ENCODE measurements around the gene CENPP. TPM values are rescaled to one million over a fixed set of nuclear protein-coding genes. Genes with fewer than 3 reads are reported as not detected.
A peak's percentile ranks its signal among the peaks of the same experiment; 100 is the strongest.

Gene CENPP
- polyA plus RNA-seq, 1 donor: 8.8 TPM

GRCh38 chr9:92423612-92424011 lies 97.9 kb downstream of the CENPP start:
- no peak for DNase-seq

GRCh38 chr9:92424340-92424739 lies 98.6 kb downstream of the CENPP start, which contains the start of gene OMD:
Gene OMD, minus strand, starts transcription at chr9:92424471. Its CDS starts 6,913 bp downstream, at chr9:92417558.
- DNase-seq: no peak

DNA sequence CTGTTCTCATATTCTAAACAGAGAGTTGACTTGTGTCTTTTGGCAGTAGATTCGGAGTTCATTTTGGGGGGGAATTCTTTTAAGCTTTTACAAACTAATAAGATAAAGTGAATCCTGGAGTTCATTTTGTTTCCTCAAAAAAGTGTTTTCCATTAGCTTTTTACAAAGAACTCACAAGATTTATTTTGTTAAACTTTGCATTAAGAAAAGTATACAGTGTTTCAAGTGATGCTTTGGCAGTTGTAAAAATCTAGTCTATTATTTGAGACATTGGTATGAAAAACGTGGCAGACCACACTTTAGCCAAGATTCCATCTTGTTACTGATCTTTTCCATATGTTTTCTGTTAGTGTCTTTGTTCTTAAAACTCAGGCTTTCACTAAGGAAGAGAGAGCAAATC lies 99.7 kb downstream of the CENPP start:
- peak; percentile 75 for DNase-seq

- no peak for DNase-seq
Observed at GRCh38 chr9:92426501-92427145, 100.9 kb downstream of the CENPP start.

DNA sequence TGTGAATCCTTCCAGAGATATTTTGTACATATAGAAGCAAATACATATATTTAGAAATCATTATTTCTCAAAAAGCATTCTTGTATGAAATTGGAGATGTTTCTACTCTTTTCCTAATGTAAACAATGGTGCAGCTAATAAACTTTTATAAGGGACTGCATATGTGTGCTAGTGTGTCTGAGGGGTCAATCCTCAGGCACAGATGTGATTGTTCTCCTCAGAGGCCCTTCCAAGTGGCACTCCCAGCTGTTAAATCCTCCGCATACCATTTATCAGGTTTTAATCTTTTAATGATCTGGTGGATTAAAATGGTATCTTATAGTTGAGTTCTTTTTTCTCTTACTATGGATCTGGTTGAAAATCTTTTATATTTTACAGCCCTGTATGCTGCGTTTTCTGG lies 104.1 kb downstream of the CENPP start:
- no peak for DNase-seq

- peak; percentile 31 for DNase-seq
Observed at GRCh38 chr9:92432350-92432749, 106.6 kb downstream of the CENPP start.

DNA sequence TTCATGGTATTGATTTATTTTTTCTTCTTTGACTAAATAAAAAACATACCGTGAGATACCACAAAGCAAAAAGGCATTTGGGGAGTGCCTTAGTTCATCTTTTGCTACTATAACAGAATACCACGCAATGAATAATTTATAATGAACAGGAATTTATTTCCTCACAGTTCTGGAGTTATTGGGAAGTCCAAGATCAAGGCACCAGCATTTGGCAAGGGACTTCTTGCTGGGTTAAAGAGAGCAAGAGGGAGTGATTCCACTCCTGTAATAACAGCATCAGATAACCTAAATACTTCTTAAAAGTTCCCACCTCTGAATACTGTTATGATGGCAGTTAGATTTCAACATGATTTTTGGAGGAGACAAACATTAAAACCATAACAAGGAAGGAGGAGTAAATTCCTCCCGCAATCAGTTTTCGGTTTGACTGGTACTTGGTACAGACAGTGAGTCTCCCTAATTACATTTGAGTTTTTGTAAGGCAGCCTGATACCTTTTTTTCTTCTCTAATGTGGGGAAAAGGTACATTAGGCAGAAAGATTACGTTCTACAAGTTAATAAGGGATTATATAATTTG lies 107.3 kb downstream of the CENPP start:
- DNase-seq: no peak

DNA sequence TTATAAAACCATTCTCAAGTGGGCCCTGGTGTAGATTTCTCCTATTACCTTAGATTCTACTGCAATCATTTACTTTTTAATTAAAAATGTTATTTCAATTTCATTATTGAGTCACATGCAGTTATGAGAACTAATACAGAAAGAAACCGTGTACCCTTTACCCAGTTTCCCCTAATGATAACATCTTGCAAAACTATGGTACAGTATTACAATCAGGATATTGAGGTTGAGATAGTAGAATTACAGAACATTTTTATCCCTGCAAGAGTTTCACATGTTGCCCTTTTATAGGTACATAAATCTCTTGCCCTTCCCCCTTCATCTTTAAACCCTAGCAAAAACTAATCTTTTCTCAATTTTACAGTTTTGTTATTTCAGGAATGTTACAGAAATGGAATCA lies 109.5 kb downstream of the CENPP start:
- no peak for DNase-seq

GRCh38 chr9:92438900-92439526 lies 113.3 kb downstream of the CENPP start:
- no peak for DNase-seq

GRCh38 chr9:92439921-92440750 lies 114.4 kb downstream of the CENPP start:
- DNase-seq: no peak

- no peak for DNase-seq
Observed at GRCh38 chr9:92440751-92441046, 114.9 kb downstream of the CENPP start.

DNA sequence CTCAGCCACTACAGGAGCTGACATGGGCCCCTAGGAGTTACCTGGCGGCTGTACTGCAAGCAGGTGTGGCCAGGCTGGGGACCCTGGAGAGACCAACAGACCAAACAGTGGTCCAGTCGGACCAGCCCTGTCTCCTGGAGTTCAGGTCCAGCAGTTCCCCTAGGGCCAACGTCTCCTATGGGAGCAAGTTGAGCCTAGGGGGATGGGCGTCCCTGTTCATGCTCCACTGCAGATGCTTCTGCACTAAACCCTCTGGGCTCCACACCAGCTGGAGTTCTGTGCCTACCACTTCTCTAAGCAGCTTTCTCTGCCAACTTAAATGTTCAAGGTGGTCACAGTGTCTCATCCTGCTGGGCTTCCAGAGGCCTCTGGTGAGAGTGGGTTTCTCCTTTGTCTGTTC lies 119.1 kb downstream of the CENPP start:
- DNase-seq: no peak

DNA sequence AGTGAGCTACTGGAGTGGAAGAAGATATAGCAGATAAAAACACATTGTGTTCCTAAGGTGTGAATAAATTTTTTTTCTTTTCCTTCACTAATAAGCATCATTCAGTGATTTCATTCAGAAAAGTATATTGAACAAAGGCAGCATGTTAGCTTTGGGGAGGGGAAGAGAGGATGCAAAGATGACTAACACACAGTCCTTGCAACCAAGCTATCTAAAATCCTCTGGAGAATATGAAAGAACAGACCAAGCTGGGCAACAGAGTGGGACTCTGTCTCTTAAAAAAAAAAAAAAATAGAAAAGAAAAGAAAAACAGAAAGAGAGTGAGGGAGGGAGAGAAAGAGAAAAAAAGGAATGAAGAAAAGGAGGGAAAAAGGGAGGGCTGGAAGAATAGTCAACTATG lies 120.8 kb downstream of the CENPP start:
- DNase-seq: no peak

DNA sequence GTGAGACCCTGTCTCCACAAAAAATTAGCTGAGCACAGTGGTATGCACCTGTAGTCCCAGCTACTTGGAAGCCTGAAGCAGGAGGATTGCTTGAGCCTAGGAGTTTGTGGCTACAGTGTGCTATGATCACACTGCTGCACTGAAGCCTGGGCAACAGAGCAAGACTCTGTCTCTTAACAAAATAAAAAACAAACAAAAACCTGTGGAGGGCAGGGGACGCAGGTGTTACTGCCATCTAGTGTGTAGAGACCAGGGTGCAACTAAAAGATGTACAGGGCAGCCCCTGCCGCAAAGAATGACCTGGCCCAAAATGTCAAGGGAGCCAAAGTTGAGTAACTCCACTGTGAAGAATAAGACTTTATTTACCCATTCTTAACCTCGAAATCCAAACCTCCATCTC lies 129.5 kb downstream of the CENPP start:
- DNase-seq: no peak

GRCh38 chr9:92457576-92457975 lies 131.8 kb downstream of the CENPP start:
- DNase-seq: no peak

GRCh38 chr9:92463387-92463786 lies 137.6 kb downstream of the CENPP start:
- no peak for DNase-seq

- DNase-seq: no peak
Observed at GRCh38 chr9:92463984-92464383, 138.2 kb downstream of the CENPP start.

GRCh38 chr9:92467041-92467440 lies 141.3 kb downstream of the CENPP start:
- DNase-seq: no peak

DNA sequence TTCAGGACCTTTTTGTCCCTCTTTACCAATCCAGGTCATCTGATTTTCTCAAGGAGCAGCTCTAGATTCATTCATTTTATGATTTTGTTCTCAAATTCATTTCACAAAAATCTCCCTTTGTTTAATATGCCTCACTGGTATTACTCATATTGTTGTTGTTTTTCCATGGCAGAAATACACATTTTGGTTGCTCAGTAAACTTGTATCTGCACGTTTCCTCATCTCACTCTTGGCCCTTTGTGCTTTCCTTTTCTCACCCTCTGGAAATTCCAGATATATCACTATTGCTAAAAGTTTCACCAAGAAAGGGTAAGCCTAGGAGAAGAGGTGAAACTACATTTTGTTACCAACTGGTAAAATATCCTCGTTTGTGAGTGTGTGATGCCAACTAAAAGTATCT lies 141.8 kb downstream of the CENPP start:
- no peak for DNase-seq

GRCh38 chr9:92468206-92468605 lies 142.5 kb downstream of the CENPP start:
- DNase-seq: no peak

GRCh38 chr9:92474587-92474986 lies 148.8 kb downstream of the CENPP start:
- no peak for DNase-seq

GRCh38 chr9:92476962-92477361 lies 151.2 kb downstream of the CENPP start:
- no peak for DNase-seq

GRCh38 chr9:92478783-92479182 lies 153.0 kb downstream of the CENPP start:
- no peak for DNase-seq

Measured in left kidney (tissue), 2 donors.